HEK293 (cell line): ENCODE measurements around the gene DUSP15.

Source experiments
- MYNN ChIP-seq: fragments of 450-650 bp; formaldehyde crosslinking; IDR thresholded peaks from 2 replicates; pipeline ENCODE4 v1.5.1; 2016; ENCODE audit warnings: missing biosample characterization, missing genetic modification characterization, borderline replicate concordance
- ZNF10 ChIP-seq: fragments of 450-650 bp; formaldehyde crosslinking; IDR thresholded peaks from 2 replicates; pipeline ENCODE4 v1.5.1; 2017; ENCODE audit warnings: missing biosample characterization, missing genetic modification characterization
- ZNF302 ChIP-seq: fragments of 450-650 bp; formaldehyde crosslinking; IDR thresholded peaks from 2 replicates; pipeline ENCODE4 v1.5.1; 2016; ENCODE audit warnings: missing biosample characterization, missing genetic modification characterization, low read depth
- ZNF707 ChIP-seq: fragments of 450-650 bp; formaldehyde crosslinking; IDR thresholded peaks from 2 replicates; pipeline ENCODE4 v1.5.1; 2016; ENCODE audit warnings: missing biosample characterization, missing genetic modification characterization
- ZNF747 ChIP-seq: fragments of 450-650 bp; formaldehyde crosslinking; IDR thresholded peaks from 2 replicates; pipeline ENCODE4 v1.5.1; 2016; ENCODE audit warnings: missing biosample characterization, missing genetic modification characterization
- TF ChIP-seq, protein P1 (sequence below): fragments of 450-650 bp; formaldehyde crosslinking; IDR thresholded peaks from 2 replicates; pipeline ENCODE4 v1.5.1; 2016; ENCODE audit warnings: missing biosample characterization, missing genetic modification characterization

DNA sequence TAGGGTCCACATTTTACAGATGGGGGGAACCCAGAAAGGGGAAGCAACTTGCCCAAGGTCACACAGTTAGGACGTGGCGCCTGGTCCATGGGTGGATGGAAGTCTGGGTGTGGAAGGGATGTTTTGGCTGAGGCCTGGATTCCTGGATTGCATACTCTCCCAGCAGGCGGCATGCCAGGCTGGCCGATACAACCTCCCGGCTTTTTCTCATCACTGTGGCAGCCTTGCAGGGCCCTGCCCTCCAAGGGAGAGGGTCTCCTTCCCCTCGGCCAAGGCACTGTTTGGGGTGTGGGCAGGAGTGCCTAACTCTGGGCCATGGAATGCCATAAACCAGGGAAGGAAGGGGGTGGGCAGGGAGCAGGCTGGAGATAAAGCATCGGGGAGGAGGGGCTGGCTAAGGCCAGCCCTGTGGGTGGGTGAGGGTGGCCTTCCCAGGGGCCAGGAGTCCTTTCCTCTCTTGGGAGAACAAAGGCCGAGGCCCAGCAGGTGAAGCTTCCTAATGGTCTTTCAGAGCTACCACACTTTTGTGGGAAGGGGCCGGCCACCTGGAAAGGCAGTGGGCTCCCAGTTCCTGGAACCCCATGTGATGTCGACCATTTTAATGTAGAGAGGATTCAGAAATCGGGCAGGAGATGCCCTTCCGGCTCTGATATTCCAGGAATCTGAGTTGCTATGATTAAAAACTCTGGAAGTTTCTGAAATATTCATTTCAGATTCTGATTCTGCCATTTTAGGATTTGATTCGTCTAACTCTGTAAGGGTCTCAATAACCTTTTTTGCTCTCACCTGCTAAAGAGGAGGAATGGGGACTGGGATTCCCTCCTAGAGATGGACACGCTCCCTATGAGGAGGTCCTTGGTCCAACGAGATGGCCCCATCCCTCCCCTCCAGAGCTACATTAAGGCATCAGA, 29.2 kb downstream of the DUSP15 start:
- no peak for TF ChIP-seq ZNF707
- no peak for TF ChIP-seq MYNN (tag by site-specific recombination)
- TF ChIP-seq, protein P1, sequence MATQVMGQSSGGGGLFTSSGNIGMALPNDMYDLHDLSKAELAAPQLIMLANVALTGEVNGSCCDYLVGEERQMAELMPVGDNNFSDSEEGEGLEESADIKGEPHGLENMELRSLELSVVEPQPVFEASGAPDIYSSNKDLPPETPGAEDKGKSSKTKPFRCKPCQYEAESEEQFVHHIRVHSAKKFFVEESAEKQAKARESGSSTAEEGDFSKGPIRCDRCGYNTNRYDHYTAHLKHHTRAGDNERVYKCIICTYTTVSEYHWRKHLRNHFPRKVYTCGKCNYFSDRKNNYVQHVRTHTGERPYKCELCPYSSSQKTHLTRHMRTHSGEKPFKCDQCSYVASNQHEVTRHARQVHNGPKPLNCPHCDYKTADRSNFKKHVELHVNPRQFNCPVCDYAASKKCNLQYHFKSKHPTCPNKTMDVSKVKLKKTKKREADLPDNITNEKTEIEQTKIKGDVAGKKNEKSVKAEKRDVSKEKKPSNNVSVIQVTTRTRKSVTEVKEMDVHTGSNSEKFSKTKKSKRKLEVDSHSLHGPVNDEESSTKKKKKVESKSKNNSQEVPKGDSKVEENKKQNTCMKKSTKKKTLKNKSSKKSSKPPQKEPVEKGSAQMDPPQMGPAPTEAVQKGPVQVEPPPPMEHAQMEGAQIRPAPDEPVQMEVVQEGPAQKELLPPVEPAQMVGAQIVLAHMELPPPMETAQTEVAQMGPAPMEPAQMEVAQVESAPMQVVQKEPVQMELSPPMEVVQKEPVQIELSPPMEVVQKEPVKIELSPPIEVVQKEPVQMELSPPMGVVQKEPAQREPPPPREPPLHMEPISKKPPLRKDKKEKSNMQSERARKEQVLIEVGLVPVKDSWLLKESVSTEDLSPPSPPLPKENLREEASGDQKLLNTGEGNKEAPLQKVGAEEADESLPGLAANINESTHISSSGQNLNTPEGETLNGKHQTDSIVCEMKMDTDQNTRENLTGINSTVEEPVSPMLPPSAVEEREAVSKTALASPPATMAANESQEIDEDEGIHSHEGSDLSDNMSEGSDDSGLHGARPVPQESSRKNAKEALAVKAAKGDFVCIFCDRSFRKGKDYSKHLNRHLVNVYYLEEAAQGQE (tag by site-specific recombination), result no peak
- TF ChIP-seq ZNF10, result no peak
- TF ChIP-seq ZNF747 (tag by site-specific recombination), result no peak
- TF ChIP-seq ZNF302, result no peak
